GM18858 (cell line): ENCODE results near the gene KCNK6.

Experiments
- ATAC-seq: cut with Tn5 transposase; IDR thresholded peaks from one replicate; pipeline ENCODE4 v1.9.1; 2021; ENCODE audit not compliant: unreplicated experiment

KCNK6 gene

DNA sequence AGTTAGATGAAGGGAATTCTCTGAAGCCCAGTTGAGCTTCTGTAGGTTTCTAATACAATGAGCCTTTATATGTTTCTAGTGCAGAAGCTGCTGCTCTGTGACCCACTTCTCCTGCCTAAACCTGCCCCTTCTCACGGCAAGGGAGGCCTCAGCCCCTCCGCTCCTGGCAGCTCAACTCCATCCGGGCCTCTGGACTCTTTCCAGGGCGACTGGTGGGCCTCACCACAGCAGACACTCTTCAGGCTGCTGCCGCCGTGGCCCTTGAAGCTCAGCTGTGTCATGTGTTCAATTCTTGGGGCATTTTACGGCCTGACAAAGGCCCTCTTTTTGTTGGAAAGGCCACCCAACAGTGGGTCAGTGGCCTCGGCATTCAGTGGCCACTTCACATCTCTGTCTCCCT lies 25.6 kb upstream of the KCNK6 start:
- ATAC-seq: no peak

DNA sequence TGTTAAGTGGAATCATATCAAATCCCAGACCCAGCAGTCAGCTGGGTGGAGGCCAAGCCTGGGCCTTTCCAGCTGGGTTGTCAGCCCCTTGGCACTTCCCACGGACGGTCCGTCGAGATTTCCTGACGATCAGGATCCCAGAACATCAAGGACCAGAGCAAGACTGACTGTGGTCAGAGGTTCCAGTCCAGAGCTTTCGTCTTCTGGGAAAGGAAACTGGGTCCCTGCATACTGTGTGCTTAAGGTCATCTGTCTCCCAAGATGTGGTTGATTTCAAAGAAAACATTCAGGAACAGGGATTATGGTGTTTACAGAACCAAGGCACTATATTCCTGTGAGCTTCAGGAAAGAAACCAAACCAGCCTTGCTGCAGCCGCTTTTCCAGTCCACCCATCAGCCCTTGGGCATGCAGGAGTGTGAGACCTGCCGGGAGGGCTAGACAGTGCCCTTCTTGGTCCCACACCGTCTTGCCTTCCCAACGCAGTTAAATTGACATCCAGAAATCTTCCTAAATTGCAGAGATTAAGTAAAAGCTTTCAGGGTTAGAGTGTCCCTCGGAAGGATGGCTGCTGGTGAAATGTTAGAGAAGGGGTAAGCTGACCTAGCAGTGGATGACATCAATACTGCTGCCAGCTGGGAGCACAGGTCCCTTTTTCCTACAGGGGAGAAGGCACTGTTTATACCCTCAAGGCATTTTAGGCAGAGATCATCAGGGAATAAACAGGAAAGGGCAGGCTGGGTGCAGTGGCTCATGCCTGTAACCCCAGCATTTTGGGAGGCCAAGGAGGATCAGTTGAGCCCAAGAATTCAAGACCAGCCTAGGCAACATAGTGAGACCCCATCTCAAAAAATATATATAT lies 20.6 kb upstream of the KCNK6 start:
- no peak for ATAC-seq

DNA sequence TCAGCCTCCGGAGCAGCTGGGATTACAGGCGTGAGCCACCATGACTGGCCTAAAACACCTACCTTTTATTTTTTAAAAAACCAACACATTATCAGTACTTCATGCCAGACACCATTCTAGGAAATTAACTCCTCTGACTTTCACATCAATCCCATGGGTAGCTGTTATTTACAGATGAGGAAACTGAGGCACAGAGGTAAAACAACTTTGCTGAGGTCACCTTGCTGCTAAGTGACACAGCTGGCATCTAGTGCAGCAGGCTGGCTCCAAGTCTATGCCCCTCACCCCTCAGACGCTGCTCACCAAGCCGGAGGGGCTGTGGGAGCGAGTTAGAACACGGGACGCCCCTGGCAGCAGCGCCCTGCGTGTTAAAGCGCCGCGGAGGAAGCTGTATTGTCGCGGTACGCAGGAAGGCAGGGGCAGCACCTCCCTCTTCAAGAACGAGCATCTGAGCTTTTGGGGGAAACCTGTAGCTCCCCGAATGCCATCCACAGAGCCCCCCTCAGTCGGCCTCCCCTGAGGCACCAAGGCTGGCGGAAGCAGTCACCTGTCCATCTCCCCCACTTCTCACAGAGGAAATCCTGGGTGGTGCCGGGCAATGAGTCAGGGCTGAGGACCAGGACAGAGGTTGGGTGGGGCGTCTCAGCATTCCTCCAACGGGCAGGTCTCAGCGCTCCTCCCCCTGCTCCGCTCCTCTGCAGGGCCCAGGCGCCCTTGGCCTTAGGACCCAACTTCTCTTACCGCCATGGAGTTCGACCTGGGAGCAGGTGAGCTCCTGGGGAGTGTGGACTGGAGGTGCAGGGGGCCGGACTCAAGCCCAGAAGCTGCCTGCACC lies 15.9 kb upstream of the KCNK6 start, which contains the start of gene C19orf33:
C19orf33 (plus strand) TSS at position 735 of the 835 bp plus-strand sequence; CDS start at position 746, 11 bp downstream.
- ATAC-seq: no peak

DNA sequence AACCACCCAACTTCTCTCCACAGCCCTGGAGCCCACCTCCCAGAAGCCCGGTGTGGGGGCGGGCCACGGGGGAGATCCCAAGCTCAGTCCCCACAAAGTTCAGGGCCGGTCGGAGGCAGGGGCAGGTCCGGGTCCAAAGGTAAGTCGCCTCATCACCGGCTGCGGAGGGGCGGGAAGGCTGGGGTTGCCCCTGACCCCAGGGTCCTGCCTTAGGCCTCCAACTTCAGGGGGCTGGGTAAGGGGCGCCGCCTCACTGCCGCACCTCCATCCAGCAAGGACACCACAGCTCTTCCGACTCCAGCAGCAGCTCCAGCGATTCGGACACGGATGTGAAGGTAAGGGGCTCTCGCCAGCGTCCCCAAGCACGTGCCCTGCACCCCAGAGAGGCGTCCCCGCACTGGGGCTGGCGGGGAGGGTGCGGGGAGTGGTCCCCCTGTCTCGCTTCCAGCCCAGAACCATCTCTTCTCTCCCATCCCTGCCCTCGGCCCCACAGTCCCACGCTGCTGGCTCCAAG lies 15.2 kb upstream of the KCNK6 start:
- no peak for ATAC-seq

DNA sequence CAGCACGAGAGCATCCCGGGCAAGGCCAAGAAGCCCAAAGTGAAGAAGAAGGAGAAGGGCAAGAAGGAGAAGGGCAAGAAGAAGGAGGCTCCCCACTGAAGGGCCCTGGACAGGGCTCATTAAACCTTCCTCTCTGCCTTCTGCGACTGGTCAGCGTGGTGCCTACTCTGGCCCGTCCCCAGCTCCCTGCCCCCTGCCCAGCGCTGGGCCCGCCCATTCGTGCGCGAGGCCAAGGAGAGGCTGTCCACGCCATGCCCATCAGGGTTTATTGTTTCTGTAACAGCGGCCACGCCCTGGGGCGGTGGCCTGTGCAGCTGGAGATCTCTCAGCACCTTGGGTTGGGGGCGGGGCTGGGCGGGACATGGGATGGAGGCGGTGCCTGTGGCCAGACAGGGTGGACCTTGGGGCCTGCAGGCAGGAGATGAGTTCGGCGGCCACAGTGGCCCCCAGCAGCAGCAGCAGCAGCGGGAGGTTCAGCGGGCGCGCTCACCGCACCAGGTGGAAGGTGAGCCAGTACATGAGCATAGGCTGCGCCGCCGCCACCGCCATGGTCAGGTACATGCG lies 14.7 kb upstream of the KCNK6 start:
- ATAC-seq: no peak

DNA sequence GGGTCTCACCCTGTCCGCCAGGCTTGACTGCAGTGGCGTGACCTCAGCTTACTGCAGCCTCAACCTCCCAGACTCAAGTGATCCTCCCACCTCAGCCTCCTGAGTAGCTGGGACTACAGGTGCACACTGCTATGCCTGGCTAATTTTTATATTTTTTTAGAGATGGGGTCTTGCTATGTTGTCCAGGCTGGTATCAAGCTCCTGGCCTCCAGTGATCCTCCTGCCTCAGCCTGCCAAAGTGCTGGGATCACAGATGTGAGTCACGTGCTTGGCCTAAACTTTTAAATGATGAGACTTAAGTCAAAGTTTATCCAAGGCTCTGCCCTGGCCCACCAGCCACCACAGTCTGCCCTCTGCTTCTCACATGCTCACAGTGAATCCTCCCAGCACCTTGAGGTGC lies 13.4 kb upstream of the KCNK6 start:
- ATAC-seq: no peak

DNA sequence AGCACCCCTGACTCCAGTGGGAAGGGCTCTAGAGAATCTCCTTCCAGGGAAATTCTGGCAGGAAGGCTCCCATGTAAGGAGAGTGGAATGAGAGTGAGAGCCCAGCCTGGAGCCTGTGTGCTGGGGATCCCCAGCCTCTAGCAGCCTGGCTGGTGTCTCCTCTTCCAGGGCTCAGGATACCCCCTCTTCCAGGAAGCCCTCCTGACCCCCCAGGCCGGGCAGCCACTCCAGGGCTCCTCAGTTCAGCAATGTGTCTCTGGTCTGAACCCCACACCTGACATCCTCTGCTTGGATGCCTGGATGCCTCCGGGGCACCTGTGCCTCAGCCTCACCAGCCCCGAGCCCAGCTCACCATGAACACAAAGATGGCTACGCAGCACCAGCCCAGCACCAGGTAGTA lies 12.6 kb upstream of the KCNK6 start:
- ATAC-seq: no peak

DNA sequence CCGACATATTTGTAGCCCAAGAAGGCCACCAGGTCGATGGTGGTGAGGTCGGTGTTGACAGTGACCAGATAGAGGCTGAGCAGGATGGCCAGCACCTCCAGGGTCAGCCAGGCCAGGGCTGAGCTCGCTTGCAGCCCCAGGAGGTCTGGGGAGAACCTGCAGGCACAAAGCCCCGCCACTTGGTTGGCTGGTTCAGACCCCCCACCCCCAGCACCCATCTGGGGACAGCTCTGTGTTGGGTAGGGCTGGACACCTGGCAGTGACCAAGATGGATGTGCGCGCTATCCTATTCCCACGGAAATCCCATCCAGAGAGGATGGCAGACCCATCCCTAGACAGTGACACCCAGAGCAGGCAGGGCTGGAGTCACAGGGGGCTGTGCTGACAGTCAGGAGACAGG lies 12.0 kb upstream of the KCNK6 start:
- no peak for ATAC-seq

DNA sequence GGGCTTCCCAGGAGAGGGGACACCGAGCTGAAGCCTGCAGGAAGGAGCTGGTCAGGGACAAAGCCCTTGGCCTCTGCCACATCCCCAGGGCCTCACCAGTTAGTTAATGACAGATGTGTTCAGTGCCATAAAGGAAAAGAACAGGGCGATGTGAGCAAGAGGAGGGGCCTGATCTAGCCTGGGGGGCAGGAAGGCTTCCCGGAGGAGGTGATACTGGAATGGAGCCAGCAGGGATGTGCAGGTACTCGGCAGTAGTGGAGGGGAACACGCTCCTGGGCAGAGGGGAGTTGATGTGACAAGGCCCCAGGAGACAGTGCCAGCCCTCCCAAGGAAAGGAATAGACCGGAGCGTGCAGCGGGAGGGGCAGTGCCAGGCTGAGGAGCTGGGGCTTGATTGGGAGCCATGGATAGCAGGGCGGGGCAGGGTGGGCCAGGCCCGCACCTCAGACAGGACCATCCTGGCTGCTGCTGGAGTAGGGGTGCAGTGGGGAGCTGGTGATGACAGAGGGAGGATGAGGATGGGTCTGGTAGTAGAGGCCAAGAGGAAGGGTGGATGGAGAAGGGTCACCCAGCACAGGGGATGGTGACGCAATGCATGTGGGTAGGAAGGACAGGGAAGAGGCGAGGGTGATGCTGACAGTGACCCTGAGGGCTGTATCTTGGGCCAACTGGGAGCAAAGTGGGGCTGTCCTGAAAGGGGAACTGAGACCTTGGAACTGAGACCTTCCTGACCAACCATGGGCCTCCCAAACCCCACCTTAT lies 11.5 kb upstream of the KCNK6 start:
- no peak for ATAC-seq

DNA sequence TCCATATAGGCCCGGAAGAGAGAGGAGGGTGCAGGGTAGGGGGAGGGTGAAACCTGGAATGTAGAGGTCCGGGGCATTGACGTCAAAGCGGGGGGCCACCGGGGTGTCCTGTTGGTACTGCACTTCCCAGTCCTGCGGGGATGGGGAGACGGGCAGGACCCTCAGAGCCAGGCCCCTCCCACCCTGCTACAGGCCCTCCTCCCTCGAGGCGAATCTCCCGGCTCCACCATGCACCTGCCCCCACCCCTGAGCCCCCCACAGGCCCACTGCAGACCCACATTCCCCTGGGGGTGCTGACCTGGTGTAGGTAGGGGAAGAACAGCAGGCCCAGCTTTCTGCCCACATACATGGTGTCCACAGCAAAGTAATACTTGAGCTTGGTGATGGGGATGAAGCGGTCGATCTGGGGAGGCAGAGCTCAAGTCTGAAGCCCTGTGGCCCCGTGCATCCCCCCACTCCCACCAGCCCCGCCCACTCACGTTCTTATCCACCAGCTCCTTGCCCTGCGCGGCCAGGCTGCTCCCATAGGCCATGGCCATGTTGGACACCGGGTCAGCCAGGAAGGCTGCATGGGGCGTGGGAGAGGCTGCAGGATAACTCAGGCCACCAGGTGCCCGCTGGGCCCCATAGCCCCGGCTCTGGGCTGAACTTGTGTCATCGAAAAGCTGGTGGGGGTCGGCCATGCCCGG lies 10.6 kb upstream of the KCNK6 start:
- no peak for ATAC-seq

DNA sequence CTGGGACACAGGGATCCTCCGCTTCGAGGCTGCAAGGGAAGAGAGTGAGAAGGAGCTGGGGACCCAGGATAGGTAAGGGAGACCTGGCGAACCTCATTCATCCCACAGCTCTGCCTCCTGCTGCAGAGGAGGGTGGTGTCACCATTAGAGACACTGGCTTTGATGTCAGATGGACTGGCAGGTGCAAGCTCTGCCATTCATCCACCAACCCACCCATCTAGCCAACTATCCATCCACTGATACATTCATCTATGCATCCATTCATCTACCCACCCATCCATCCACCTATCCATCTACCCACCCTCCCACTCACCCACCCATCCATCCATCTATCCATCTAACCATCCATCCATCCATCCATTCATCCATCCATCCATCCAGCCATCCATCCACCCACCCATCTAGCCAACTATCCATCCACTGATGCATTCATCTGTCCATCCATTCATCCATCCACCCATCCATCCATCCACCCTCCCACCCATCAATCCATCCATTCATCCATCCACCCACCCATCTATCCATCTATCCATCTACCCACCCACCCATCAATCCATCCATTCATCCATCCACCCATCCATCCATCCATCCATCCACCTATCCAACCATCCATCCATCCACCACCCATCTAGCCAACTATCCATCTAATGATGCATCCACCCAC lies 9.9 kb upstream of the KCNK6 start:
- ATAC-seq: no peak

DNA sequence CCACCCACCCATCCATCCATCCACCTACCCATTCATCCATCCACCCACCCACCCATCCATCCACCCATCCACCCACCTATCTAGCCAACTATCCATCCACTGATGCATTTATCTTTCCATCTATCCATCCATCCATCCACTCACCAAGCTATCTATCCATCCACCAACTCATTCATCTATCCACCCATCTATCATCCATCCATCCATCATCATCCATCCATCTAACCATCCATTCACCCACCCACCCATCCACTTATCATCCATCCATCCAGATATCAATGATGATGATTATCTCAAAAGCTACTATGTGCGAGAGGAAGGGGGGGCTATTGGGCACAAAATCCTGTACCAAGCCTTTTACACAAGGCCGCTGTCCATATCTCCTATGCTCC lies 9.4 kb upstream of the KCNK6 start:
- no peak for ATAC-seq

DNA sequence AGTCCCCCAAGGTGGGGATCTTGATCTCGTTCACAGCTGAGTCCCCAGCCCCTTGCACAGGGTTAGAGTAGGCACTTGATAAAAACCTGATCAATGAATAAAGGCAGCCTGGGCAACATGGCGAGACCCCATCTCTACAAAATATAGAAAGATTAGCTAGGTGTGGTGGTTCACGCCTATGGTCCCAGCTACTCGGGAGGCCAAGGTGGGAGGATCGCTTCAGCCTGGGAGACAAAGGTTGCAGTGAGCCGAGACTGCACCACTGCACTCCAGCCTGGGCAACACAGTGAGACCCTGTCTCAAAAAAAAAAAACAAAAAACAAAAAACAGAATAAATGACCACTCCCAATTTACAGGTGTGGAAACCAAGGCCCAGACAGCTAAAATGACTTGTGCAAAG lies 8.7 kb upstream of the KCNK6 start:
- no peak for ATAC-seq

DNA sequence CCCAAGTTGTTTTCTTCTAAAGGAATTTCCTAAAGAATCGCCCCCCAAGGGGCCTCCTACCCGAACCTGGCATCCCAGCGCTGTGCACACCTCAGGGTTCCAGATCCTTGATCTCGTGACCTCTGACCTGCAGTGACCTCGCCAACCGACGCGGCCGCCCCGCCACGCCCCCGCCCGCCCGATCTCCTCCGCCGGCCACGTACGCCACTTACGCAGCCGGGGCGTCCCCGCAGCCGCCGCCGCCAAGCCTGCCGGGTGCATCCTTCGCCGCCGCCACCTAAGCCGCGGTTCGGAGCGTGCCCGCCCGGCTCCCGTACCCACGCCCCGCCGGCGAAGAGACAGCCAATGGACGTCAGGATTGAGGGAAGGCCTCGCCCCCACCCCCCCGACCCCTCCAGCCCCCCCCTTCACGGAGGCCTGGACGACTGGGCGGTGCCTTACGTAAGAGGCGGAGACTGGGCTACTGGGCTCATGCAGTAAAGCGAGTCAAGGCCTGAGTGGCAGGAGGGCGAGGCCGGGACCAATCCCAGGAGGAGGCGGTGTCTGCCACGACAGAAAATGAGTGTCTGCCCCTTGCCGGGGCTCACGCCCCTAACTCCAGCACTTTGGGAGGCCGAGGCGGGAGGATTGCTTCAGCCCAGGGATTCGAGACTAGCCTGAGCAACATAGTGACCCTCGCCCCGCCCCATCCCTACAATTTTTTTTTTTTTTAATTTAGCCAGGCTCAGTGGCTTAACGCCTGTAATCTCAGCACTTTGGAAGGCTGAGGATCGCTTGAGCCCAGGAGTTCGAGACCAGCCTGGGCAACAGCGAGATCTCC lies 3.8 kb upstream of the KCNK6 start, which contains the start of gene YIF1B:
YIF1B (minus strand) TSS at position 291 of the 820 bp plus-strand sequence; CDS start at position 261, 30 bp downstream.
- peak; percentile 54 for ATAC-seq

DNA sequence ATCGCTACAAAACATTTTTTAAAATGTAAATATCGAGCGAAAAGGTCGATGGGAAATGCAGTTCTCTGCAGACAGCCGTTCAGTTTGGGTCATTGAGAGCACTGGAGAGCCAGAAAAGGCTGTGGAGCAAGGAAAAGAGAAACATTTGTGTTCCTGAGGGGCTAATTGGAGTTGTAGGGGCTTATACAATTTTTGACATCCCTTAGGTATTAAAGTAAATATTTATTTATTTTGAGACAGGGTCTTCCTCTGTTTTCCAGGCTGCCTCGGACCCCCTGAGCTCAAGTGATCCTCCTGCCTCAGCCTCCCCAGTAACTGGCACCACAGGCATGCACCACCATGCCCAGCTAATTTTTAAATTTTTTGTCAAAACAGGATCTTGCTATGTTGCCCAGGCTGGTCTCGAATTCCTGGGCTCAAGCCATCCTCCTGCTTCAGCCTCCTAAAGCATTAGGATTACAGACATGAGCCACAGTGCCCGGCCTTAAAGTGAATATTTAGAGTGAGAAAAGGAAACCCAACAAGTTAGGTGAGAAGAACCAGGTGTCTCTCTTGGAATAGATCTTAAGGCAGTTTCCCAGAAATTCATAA lies 3.1 kb upstream of the KCNK6 start:
- no peak for ATAC-seq

DNA sequence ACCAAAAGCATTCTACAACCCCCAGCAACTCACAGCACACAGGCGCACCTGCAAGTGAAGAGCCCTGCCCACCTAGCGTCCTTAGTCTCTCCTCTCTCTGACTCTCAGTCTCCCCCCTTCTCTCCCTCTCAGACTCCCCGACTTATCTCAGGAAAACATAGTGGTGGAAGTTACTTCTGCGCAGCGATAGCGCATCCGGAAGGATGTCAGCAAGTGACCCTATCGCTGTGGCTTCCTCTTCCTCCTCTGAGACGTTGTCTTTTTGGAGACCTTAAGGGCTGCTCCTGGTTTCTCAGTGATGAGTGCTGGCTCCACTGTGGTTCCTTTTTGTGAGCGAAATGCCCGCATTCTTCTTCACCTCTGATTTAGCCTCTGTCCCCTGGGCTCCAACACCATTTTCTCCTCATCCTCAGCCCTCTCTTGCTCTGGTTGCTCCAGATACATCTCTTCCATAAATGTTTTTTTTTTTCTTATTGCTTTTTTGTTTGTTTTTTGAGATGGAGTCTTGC lies 2.5 kb upstream of the KCNK6 start:
- no peak for ATAC-seq

DNA sequence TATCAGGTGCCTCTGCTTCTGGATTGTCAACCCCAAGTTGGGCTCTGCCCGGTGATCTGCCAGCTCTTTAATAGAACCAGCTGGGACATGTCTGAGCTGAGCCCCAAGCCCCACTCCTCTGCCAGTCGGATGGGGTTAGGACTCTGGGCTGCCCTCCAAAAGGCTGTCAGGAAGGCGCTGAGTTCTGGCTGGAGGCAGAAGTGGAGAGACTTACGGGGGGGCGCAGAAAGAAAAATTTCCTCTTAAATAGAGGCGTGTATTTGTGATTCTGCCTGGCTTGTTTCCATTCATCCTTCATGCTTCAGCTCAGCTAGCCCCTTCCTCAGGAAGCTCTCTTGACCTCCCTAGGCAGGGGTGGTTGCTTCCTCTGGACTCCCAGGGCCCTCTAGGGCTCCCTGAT lies 985 bp upstream of the KCNK6 start:
- no peak for ATAC-seq

DNA sequence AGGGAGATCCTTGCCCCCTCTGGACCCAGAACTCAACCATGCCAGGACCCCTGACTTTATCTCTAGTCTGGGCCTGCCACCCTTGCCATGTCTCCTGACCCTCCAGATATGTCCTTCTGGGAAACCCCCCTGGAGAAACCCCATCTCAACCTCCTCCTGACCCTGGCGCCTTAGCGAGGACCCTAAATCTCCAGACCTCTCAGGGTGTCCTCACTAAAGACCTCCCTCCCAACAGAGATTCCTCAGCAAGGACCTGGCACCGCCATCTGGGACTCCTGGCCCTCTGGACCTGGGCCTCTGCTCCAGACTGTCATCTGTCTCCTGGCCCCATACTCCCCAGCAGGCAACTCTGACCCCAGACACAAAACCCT lies 1.3 kb downstream of the KCNK6 start:
- no peak for ATAC-seq
